ENCODE data around the gene EFTUD2. TPM values are rescaled to one million over a fixed set of nuclear protein-coding genes. Genes with fewer than 3 reads are reported as not detected.

Gene EFTUD2
- total and polyA plus RNA-seq, 7 experiments from 2014 or later, result 53.1 to 157 (median 106) TPM

DNA sequence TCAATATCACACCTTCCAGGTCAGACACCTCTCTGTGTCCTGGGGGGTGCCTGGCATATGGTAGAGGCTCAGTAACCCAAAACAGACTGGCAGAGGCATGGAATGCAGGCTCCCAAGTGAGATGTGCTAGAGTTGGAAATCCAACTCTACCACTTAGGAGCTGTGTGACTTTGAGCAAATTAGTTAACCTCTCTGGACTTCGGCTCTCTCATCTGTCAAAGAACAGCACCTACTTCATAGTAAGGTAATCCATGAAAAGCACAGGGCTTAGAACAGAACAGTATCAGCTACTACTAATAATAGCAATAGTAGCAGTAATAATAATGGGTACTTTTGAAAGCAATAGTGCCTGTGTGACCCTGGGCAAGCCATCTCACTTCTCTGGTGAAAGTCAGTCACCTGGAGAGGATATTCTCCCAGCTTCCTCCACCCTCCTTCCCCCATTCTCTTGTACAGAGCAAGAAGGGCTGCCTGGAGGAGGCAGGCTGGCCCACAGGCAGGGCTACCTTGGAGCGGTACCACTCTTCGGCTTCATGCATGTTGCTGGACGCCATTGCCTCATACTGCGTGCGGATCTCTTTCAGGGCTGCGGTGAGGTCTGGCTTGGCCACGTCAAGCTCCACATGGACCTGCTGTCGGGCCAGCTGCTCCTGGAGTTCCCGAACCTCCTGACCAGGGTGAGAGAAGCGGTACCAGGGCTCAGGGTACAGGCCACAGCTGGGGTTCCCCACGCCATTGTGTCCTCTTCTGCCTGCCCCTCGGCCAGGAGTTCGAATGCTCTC is 13.7 kb upstream of the EFTUD2 start:
- no peaks in the 10 kb centered on the region for H3K27me3 ChIP-seq (ENCODE audit: control insufficient read depth in 2 of 2, insufficient read depth in 2 of 2, low read length in 2 of 2)
- intact Hi-C loops (cut with micrococcal nuclease), result no loop called here
- peak overlapping the region in 7 of 10 donors; percentile 3 to 80 (median 48) for H3K4me3 Mint-ChIP-seq
- POLR2A ChIA-PET, result no interaction called here
- no peak overlapping the region for H3K27ac ChIP-seq (ENCODE audit: low read depth, low read length)
- H3K4me1 Mint-ChIP-seq, result peaks cover 6 to 16% (median 10%) of the 10 kb centered on the region in 7 donors
- DNase-seq (no peak), ATAC-seq (no peak)
- CTCF ChIA-PET, result interaction anchor here (1.0 kb wide), 1 partner anchor 108 kb away, joined by 3 read pairs; no protein-coding TSS in a partner anchor
- no peak overlapping the region for H3K4me3 ChIP-seq (ENCODE audit: low read length)
- H3K4me1 ChIP-seq (ENCODE audit: control insufficient read depth in 2 of 2, insufficient read depth in 2 of 2, low read length in 2 of 2), result peaks cover 0 to 5% of the 10 kb centered on the region in 2 donors
- no peaks in the 10 kb centered on the region for H3K36me3 Mint-ChIP-seq
- no peaks in the 10 kb centered on the region for H3K36me3 ChIP-seq (ENCODE audit: control insufficient read depth in 2 of 3, insufficient read depth in 3 of 3, low read length in 3 of 3)
- peaks cover 0 to 1% (median 0%) of the 10 kb centered on the region in 11 donors for H3K9me3 Mint-ChIP-seq
- no peaks in the 10 kb centered on the region for H3K9me3 ChIP-seq (ENCODE audit: control insufficient read depth in 2 of 3, low read length in 3 of 3)
- H3K27me3 Mint-ChIP-seq, result peaks cover 13 to 40% (median 19%) of the 10 kb centered on the region in 5 donors
- H3K27ac Mint-ChIP-seq, result no peak overlapping the region

GRCh38 chr17:44911133-44912001 is 12.1 kb upstream of the EFTUD2 start:
- Histone ChIP-seq H3K4me1 (ENCODE audit: control insufficient read depth in 2 of 2, insufficient read depth in 2 of 2, low read length in 2 of 2) (peaks cover 0 to 5% of the 10 kb centered on the region in 2 donors), H3K27ac (ENCODE audit: low read depth, low read length) (no peak overlapping the region), H3K27me3 (ENCODE audit: control insufficient read depth in 2 of 2, insufficient read depth in 2 of 2, low read length in 2 of 2) (no peaks in the 10 kb centered on the region), H3K4me3 (ENCODE audit: low read length) (peak overlapping the region; percentile 24), H3K9me3 (ENCODE audit: control insufficient read depth in 2 of 3, low read length in 3 of 3) (no peaks in the 10 kb centered on the region), H3K36me3 (ENCODE audit: control insufficient read depth in 2 of 3, insufficient read depth in 3 of 3, low read length in 3 of 3) (no peaks in the 10 kb centered on the region)
- H3K27ac Mint-ChIP-seq, result peak overlapping the region in 1 of 9 donors; percentile 65
- peaks cover 6 to 16% (median 10%) of the 10 kb centered on the region in 7 donors for H3K4me1 Mint-ChIP-seq
- POLR2A ChIA-PET, result interaction anchor here (0.6 kb wide), 2 partner anchors 47 to 250 kb away, joined by 3 read pairs; partner anchors contain the start of gene HEXIM2
- peak; percentile 83 for ATAC-seq
- peaks cover 0 to 1% (median 0%) of the 10 kb centered on the region in 11 donors for H3K9me3 Mint-ChIP-seq
- peaks cover 13 to 39% (median 19%) of the 10 kb centered on the region in 5 donors for H3K27me3 Mint-ChIP-seq
- DNase-seq, result peak in 8 of 9 donors; percentile 22 to 50 (median 37)
- intact Hi-C loops (cut with micrococcal nuclease), result loop anchor here in 1 of 2 donors (1.0 kb wide), 1 partner anchor 111 kb away; no protein-coding TSS in a partner anchor
- peak overlapping the region; percentile 17 to 72 (median 58) for H3K4me3 Mint-ChIP-seq
- H3K36me3 Mint-ChIP-seq, result no peaks in the 10 kb centered on the region
- CTCF ChIA-PET, result interaction anchor here (0.6 to 1.4 kb wide), 4 partner anchors 12 to 224 kb away, joined by 3 to 4 read pairs (median 3); partner anchors contain the start of gene ACBD4

DNA sequence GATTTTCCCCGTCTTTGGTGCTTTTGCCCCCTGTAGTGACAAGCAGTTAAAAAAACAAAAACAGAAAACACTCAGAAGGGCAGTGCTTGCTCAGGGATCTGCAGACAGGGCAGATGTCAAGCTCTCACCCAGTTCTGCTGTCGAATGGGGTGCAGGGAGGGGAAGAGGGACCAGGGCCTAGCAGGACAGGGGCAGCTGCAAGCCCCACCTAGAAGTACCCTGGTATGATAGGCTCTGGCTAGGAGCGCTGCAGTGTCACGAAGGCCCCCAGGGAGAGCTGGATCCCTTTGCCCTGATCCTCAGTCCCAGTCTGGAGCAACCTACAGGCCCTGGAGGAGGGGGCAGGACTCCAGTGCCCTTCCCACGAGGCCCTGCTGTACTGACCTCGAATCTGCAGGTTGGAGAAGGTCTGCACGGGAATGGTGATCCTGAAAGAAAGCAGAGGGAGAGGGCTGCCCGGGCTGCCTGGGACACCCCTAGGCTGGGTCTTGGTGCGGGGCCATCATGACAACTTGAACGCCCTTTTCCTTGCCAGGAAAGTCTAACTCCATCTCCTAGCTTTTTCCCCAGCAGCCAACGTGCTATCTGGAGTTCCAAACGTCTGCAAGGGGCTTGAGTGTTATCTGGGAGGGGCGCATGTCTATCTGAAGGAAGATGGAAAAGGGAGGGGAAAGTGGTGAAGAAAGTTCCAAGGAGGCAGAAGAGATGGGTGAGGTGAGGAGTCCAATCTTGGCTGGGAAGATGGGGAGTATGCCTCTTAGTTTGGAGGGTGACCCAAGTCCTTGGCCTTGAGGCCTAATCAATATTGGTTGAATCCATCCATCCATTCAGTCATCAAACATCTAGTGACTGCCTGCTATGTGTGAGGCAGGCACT is 11.2 kb upstream of the EFTUD2 start:
- intact Hi-C loops (cut with micrococcal nuclease), result loop anchor here in 1 of 2 donors (1.0 kb wide), 1 partner anchor 112 kb away; no protein-coding TSS in a partner anchor
- peaks cover 13 to 36% (median 20%) of the 10 kb centered on the region in 5 donors for H3K27me3 Mint-ChIP-seq

DNA sequence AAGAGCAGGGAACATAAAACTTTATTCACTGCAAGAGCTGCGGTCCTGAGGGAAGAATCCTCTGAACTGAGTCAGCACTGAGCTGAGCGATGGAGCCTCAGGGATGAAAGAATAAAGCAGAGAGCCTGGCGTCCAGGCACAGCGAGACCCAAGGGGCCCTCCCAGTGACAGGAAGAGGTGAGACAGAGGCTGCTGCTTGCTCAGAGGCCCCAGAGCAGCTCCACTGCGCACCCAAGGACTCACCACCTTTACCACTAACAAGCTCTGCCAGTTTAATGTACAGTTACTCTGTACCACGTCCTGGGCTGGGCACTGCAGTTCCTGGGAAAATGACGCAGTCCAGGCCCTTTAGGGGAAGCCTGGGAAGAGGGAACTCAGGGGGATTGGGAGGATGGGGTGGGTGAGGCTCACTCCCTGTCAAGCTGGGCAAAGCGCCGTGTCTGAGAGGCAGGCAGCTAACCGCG is 10.5 kb upstream of the EFTUD2 start:
- H3K27ac Mint-ChIP-seq, result no peak overlapping the region
- no peaks in the 10 kb centered on the region for H3K36me3 Mint-ChIP-seq
- H3K9me3 Mint-ChIP-seq, result peaks cover 0 to 1% (median 0%) of the 10 kb centered on the region in 11 donors
- H3K27me3 Mint-ChIP-seq, result peaks cover 13 to 36% (median 26%) of the 10 kb centered on the region in 5 donors
- CTCF ChIA-PET, result interaction anchor here (1.2 kb wide), 1 partner anchor 190 kb away, joined by 5 read pairs; no protein-coding TSS in a partner anchor
- ATAC-seq (no peak), DNase-seq (no peak)
- intact Hi-C loops (cut with micrococcal nuclease), result no loop called here
- H3K27ac ChIP-seq (ENCODE audit: low read depth, low read length), result no peak overlapping the region
- no peak overlapping the region for H3K4me3 ChIP-seq (ENCODE audit: low read length)
- H3K4me3 Mint-ChIP-seq, result peak overlapping the region in 1 of 10 donors; percentile 24
- H3K9me3 ChIP-seq (ENCODE audit: control insufficient read depth in 2 of 3, low read length in 3 of 3), result no peaks in the 10 kb centered on the region
- no peaks in the 10 kb centered on the region for H3K27me3 ChIP-seq (ENCODE audit: control insufficient read depth in 2 of 2, insufficient read depth in 2 of 2, low read length in 2 of 2)
- H3K4me1 ChIP-seq (ENCODE audit: control insufficient read depth in 2 of 2, insufficient read depth in 2 of 2, low read length in 2 of 2), result peaks cover 0 to 5% of the 10 kb centered on the region in 2 donors
- no peaks in the 10 kb centered on the region for H3K36me3 ChIP-seq (ENCODE audit: control insufficient read depth in 2 of 3, insufficient read depth in 3 of 3, low read length in 3 of 3)
- POLR2A ChIA-PET, result interaction anchor here (0.8 kb wide), 1 partner anchor 10 kb away, joined by 3 read pairs; the partner anchor contains the start of gene EFTUD2
- peaks cover 6 to 19% (median 10%) of the 10 kb centered on the region in 7 donors for H3K4me1 Mint-ChIP-seq

More for the DNA sequence above, 11.2 kb upstream of the EFTUD2 start:
- DNase-seq (no peak), ATAC-seq (no peak)
- ChIA-PET POLR2A (interaction anchor here (0.6 to 0.8 kb wide), 3 partner anchors 11 to 251 kb away, joined by 3 read pairs; partner anchors contain the start of genes EFTUD2 and HEXIM2), CTCF (interaction anchor here (0.6 to 0.7 kb wide), 2 partner anchors 13 to 111 kb away, joined by 3 read pairs; no protein-coding TSS in a partner anchor)
- no peak overlapping the region for H3K27ac ChIP-seq (ENCODE audit: low read depth, low read length)
- Mint-ChIP-seq H3K36me3 (no peaks in the 10 kb centered on the region), H3K27ac (peak overlapping the region in 1 of 9 donors; percentile 65), H3K4me3 (peak overlapping the region in 9 of 10 donors; percentile 44 to 72 (median 60)), H3K9me3 (peaks cover 0 to 1% (median 0%) of the 10 kb centered on the region in 11 donors), H3K4me1 (peaks cover 6 to 16% (median 10%) of the 10 kb centered on the region in 7 donors)
- H3K27me3 ChIP-seq (ENCODE audit: control insufficient read depth in 2 of 2, insufficient read depth in 2 of 2, low read length in 2 of 2), result no peaks in the 10 kb centered on the region
- H3K4me3 ChIP-seq (ENCODE audit: low read length), result no peak overlapping the region
- H3K9me3 ChIP-seq (ENCODE audit: control insufficient read depth in 2 of 3, low read length in 3 of 3), result no peaks in the 10 kb centered on the region
- peaks cover 0 to 5% of the 10 kb centered on the region in 2 donors for H3K4me1 ChIP-seq (ENCODE audit: control insufficient read depth in 2 of 2, insufficient read depth in 2 of 2, low read length in 2 of 2)
- H3K36me3 ChIP-seq (ENCODE audit: control insufficient read depth in 2 of 3, insufficient read depth in 3 of 3, low read length in 3 of 3), result no peaks in the 10 kb centered on the region

DNA sequence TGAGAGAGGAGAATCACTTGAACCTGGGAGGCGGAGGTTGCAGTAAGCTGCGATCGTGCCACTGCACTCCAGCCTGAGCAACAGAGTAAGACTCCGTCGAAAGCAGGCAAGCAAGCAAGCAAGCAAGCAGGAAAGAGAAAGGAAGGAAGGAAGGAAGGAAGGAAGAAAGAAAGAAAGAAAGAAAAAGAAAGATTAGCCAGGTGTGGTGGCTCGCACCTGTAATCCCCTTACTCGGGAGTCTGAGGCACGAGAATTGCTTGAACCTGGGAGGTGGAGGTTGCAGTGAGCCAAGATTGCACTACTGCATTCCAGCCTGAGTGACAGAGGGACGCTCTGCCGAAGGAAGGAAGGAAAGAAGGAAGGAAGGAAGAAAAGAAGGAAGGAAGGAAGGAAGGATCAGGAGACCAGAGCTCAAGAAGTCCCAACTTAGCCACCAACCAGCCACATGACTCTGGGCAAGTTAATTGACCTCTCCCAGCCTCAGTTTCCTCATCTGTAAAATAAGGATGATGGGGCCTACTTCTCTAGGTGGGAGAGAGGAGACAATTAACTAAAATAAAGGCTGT is 9.6 kb upstream of the EFTUD2 start:
- DNase-seq (no peak), ATAC-seq (no peak)
- Histone ChIP-seq H3K9me3 (ENCODE audit: control insufficient read depth in 2 of 3, low read length in 3 of 3) (no peaks in the 10 kb centered on the region), H3K4me3 (ENCODE audit: low read length) (no peak overlapping the region), H3K27me3 (ENCODE audit: control insufficient read depth in 2 of 2, insufficient read depth in 2 of 2, low read length in 2 of 2) (no peaks in the 10 kb centered on the region), H3K4me1 (ENCODE audit: control insufficient read depth in 2 of 2, insufficient read depth in 2 of 2, low read length in 2 of 2) (peaks cover 0 to 5% of the 10 kb centered on the region in 2 donors), H3K36me3 (ENCODE audit: control insufficient read depth in 2 of 3, insufficient read depth in 3 of 3, low read length in 3 of 3) (no peaks in the 10 kb centered on the region), H3K27ac (ENCODE audit: low read depth, low read length) (no peak overlapping the region)
- no peak overlapping the region for H3K27ac Mint-ChIP-seq
- H3K27me3 Mint-ChIP-seq, result peaks cover 13 to 28% (median 25%) of the 10 kb centered on the region in 5 donors
- no peaks in the 10 kb centered on the region for H3K36me3 Mint-ChIP-seq
- intact Hi-C loops (cut with micrococcal nuclease), result no loop called here
- H3K9me3 Mint-ChIP-seq, result peaks cover 0 to 1% (median 0%) of the 10 kb centered on the region in 11 donors
- ChIA-PET CTCF (interaction anchor here (1.2 kb wide), 1 partner anchor 190 kb away, joined by 5 read pairs; no protein-coding TSS in a partner anchor), POLR2A (no interaction called here)
- peaks cover 6 to 19% (median 10%) of the 10 kb centered on the region in 7 donors for H3K4me1 Mint-ChIP-seq
- H3K4me3 Mint-ChIP-seq, result no peak overlapping the region

Data from naive thymus-derived CD4-positive, alpha-beta T cell (primary cell).